Pancreas (tissue), 10 donors: ENCODE data around the gene FHIT. TPM values are rescaled to one million over a fixed set of nuclear protein-coding genes. Genes with fewer than 3 reads are reported as not detected.

Experiments used
- ATAC-seq, 4 donors: fragments of 200-7000 bp; cut with Tn5 transposase; one replicate each; pipeline versions ENCODE4 v1.8.0 to v1.9.1; 2020; ENCODE audit warnings: mild to moderate bottlenecking in 4 of 4, moderate library complexity in 4 of 4
- DNase-seq, 6 donors: peaks; one replicate each; pipeline ENCODE4 v3.0.0-alpha.2; 2020
- FAIRE-seq: peaks from 2 replicates; lab custom pipeline; 2012; peaks lifted over from hg19 to GRCh38; lab: Jason Lieb, UNC
- H3K27ac ChIP-seq, 4 donors: fragments of 200-600 bp; sonication (generic); 1 replicate in 3 of 4; 2 replicates in 1 of 4; pipeline versions ENCODE4 v1.5.0 to v1.8.0; 2020
- H3K27me3 ChIP-seq, 4 donors: fragments of 200-600 bp; one replicate each; pipeline ENCODE4 v1.8.0; 2021
- H3K36me3 ChIP-seq, 3 donors: fragments of 200-600 bp; sonication (generic) in 1 of 3; one replicate each; pipeline versions ENCODE4 v1.5.0 to v1.8.0; 2020 to 2021
- H3K4me1 ChIP-seq, 3 donors: fragments of 200-600 bp; one replicate each; pipeline ENCODE4 v1.8.0; 2021
- H3K4me3 ChIP-seq, 4 donors: fragments of 200-600 bp; sonication (generic) in 2 of 4; one replicate each; pipeline versions ENCODE4 v1.5.0 to v1.8.0; 2020 to 2021
- H3K9me3 ChIP-seq, 4 donors: fragments of 200-600 bp; one replicate each; pipeline ENCODE4 v1.8.0; 2021
- WGBS, 2 donors: extraction: QIAGEN DNeasy Blood & Tissue Kit; methylation state at CpG; one replicate each; pipeline ENCODE4 v1.1.7; 2013; 5-methylcytosine and 5-hydroxymethylcytosine counted together
- intact Hi-C, 3 donors: fragments of 100-400 bp; cut with DNase I; formaldehyde crosslinking; loops; one replicate each; pipeline versions ENCODE4 v1.11.1 to v1.14.2; 2022
- microRNA-seq, 2 donors: library from miRNA; unstranded; fragments of <30 nt; microRNA quantifications; one replicate each; pipeline versions ENCODE4 to v1.1.0, GENCODE V29; 2019 to 2020
- polyA plus RNA-seq, 2 donors: library from polyadenylated mRNA; stranded (reverse); fragments of 200-250 nt; gene quantifications; one replicate each; pipeline ENCODE4 v1.2.3, GENCODE V29; 2013
- total RNA-seq, 6 donors: library from RNA; stranded (reverse); fragmentation: NEBNext Ultra II Directional in 4 of 6; extraction: Animal tissue kit (Norgen Biotek cat#: 25700) in 4 of 6; gene quantifications; one replicate each; pipeline versions ENCODE4 v1.2.1 to v1.2.4, GENCODE V29; 2021 to 2023
- TF ChIP-seq, protein P1 (sequence below), 4 donors: fragments of 200-600 bp; sonication (generic) in 3 of 4; IDR thresholded peaks; one replicate each; pipeline versions ENCODE4 v1.5.0 to v1.8.0; 2021; ENCODE audit warnings: antibody characterized with exemption in 4 of 4
- donor health status: healthy with polysubstance abuse.
- donor health status: DM: no; HTN: no; CAD: no; lungs with moderate emphysema.
- donor health status: DM: no; HTN: no; CAD: no.
- donor health status: control.
- donor health status: control.
- donor health status: Bipolar disorder and iron deficiency.
- donor health status: DM: yes; HTN: yes; CAD: no.
- donor health status: DM: no; HTN: no; CAD: no.
- donor health status: DM: no; HTN: no; CAD: no.
- donor health status: DM: yes; HTN: yes; CAD: no.

FHIT gene
- total and polyA plus RNA-seq, 8 donors: 4.8 to 15.7 (median 8.0) TPM

DNA sequence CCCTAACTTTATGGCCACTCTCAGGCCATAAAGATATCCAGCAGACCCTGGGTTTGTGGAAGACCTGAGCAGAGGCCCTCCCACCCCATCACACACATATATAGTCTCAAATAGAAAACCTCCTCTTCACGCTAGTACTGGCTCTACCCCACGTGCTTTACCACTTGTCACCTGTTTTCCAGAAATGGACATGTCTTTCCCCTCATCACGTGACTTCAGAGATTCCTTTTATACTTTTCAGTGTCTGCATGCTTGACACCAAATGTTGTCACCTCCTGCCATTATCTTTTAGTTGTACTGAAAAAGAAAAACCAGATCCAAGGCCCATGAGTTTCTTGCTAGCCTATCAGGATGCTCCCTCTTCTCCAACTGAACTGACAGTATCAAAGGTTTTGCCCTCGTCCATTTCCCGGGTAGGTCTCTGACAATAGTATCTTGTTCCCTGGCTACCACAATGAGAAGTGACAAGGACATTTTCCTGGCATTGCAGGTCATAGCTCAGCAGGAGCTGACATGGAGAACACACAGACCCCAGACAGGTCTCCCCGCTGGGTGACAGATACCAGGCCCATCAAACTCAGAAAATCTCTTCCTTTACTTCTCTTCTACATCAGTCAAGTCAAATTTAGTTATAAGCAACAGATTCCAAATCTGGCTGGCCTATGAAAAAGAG, 1551.5 kb downstream of the FHIT start:
- 81 to 90% methylated on average over 6 of the region's 6 CpGs for WGBS, 2 donors
- DNase-seq: no peak
- no peak for FAIRE-seq
- no peak overlapping the region for H3K27ac ChIP-seq
- no peaks in the 10 kb centered on the region for H3K36me3 ChIP-seq
- no peaks in the 10 kb centered on the region for H3K4me1 ChIP-seq
- H3K4me3 ChIP-seq: no peak overlapping the region
- H3K27me3 ChIP-seq: no peaks in the 10 kb centered on the region
- TF ChIP-seq, protein P1, sequence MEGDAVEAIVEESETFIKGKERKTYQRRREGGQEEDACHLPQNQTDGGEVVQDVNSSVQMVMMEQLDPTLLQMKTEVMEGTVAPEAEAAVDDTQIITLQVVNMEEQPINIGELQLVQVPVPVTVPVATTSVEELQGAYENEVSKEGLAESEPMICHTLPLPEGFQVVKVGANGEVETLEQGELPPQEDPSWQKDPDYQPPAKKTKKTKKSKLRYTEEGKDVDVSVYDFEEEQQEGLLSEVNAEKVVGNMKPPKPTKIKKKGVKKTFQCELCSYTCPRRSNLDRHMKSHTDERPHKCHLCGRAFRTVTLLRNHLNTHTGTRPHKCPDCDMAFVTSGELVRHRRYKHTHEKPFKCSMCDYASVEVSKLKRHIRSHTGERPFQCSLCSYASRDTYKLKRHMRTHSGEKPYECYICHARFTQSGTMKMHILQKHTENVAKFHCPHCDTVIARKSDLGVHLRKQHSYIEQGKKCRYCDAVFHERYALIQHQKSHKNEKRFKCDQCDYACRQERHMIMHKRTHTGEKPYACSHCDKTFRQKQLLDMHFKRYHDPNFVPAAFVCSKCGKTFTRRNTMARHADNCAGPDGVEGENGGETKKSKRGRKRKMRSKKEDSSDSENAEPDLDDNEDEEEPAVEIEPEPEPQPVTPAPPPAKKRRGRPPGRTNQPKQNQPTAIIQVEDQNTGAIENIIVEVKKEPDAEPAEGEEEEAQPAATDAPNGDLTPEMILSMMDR (IDR thresholded peaks at IDR 0.05): no peak
- no peak for ATAC-seq
- H3K9me3 ChIP-seq: no peaks in the 10 kb centered on the region
- intact Hi-C loops: no loop called here

Small RNA genes lying within 50 kb of the gene (microRNA-seq; reads per million reads assigned to microRNA genes)
- gene MIR548BB: 0 reads per million in 2 donors
